NCI-H2107 (cell line): ENCODE results near the gene RBFOX2.
"Not testable (repeated sequence)": the region's sequence is repeated elsewhere in the genome, so short reads cannot be mapped to it uniquely, and the experiment has no call there.

Experiments used
- DNase-seq: peaks from one replicate; lab custom pipeline; 2025; lab: John Stamatoyannopoulos, UW

Gene RBFOX2

DNA sequence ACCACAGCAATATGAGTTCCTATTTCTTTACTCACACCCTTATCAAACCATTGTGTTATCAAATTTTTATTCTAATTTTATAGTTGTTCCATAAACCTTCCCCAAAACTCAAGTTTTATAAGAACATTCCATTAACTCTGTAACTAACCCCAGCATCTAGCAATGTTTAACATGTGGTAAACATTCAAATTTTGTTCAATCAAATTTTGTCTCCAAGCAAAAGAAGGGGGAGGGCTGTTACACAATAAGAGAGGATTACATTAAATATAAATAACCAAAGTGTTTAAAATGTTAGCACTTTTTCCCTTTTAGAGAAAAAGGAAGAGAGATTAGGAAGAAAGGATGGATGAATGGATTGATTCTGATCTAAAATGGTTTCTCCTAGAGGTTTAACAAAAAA is 20.5 kb downstream of the RBFOX2 start:
- no peak for DNase-seq

DNA sequence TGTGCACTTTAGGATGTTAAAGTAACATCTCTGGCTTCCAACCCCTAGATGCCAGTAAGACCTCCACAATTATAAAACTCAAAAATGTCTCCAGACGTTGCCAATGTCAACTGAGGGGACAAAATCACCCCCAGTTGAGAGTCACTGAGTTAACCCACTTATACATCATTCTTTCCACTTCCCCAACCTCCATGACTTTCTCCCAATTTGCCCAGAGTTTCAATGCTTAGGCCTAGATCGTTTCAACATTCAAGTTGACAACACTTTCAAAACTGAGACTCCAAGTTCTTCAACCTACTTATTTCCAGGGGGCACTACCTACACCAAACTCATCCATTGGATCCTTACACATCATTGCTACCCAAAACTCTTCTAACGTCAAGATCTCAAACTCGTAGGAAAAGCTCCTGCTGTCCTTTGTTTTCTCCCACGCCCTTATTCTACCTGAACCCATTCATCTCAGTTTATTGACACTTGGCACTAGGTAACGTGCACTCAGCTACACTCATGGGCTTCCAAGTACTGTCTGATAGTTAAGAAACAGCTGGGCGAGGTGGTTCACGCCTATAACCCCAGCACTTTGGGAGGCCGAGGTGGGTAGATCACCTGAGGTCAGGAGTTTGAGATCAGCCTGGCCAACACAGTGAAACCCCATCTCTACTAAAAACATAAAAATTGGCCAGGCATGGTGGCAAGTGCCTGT is 24.5 kb downstream of the RBFOX2 start:
- DNase-seq = no peak

DNA sequence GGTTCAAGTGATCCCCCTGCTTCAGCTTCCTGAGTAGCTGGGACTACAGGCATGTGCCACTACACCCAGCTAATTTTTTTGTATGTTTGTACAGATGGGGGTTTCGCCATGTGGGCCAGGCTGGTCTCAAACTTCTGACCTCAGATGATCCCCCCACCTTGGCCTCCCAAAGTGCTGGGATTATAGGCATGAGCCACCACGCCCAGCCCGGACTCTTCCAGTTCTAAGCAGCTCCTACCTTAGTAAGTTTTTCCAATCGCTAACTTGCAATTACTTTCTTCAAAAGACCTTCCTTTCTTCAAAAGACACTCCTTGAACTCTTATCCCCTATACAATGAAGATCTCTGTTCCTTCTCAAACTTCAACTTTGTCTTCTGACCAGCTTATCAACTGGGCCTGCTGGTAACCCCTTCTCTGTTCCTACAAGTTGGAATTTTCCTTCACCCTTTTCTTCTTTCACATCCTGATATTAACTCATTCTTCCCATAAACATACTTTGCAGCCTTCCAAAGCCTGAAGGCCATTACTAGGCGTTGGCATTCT is 25.8 kb downstream of the RBFOX2 start:
- DNase-seq = no peak

DNA sequence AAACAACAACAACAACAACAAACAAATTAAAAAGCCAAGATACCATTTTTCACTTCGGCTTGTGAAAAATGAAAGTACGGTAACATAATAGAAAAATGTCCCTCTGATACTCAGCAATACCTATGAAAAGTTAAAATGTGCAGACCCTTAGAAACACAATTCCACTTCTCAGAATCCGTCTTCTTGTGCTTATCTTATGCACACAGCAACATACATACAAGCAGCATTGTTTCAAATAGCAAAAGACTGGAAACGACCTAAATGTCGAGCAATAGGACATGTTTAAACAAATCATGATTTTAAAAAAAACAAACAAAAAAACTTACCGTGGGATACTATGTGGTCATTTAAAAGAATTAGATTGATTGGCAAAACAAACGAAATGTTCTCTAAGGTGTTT is 26.5 kb downstream of the RBFOX2 start:
- DNase-seq = no peak

DNA sequence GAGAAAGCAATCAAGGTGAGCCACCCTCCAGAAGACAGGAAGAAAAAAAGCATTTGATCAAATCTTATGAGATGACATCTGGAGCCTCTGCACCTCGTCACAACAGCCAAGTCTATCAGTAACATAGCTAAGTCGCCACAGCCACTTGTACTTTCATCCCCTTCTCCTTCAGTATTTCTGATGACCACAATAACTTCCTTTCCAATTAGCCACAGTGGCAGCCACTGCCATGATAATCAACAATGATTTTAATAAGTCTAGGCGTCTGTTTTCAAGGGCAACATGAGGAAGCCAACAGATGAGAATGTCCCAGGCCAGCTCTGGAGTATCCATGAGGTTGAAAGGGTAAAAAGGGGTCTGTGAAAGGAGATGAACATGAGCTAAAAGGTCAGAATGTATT is 29.9 kb downstream of the RBFOX2 start:
- no peak for DNase-seq

DNA sequence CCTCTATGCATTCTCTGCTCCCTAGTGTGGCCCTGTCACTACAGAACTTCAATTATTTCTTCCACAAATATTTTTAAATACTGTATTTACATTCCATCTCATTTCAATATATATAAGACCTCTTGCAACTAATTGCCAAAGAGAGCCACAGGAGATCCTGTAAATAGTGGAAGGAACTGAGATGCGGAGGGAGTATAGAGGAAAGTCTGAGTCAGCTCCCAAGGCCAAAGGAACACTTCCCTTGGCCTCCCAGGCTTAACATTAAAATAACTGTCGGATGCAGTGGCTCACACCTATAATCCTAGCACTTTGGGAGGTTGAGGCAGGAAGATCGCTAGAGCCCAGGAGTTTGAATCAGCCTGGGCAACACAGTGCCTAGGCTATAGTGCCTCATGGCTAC is 31.2 kb downstream of the RBFOX2 start:
- no peak for DNase-seq

DNA sequence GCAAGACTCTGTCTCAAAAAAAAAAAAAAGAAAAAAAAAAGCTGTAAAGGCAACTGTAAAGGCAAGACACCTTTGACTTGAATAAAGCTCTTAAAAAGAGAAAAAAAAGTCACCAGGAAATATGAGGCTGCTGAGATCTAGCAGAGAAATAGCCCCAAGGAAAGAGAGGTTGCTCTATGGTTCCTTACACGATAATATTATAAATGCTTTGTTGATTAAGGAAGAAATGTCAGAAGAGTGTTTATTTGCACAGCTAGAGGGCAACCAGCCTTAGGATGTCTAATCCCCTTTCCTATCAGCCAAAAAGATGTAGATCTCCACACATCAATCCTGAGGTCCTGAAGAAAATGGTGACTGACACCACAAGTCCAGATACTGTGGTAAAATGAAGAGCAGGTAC is 32.0 kb downstream of the RBFOX2 start:
- DNase-seq = no peak

DNA sequence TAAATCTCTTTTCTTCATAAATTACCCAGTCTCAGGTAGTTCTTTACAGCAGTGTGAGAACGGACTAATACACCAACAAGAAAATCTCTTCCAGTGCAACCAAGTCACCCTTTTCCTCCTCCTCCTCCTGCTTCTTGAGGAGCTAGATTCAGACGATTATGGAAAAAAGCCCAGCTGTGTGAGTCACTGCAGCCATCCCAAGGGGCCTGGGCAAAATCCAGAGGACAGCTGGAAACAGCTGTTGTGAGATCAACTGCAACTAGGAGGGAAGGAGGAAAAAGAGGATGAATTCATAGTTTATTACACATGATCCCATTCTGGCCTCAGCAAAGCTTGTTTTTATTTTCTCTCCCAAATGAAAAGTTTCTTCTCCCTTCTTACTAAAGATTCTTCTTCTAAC is 32.9 kb downstream of the RBFOX2 start:
- no peak for DNase-seq

DNA sequence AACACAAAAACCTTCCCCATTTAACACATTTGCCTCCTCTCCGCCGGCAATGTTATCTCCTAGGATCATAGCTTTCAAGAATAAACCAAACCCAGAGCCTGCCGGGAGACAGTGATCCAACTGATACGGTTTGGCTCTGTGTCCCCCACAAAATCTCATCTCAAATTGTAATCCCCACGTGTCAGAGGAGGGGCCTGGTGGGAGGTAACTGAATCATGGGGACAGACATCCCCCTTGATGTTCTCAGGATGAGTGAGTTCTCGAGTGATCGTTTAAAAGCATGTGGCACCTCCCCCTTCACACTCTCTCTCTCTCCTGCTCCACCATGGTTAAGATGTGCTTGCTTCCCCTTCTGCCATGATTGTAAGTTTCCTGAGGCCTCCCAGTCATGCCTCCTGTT is 33.3 kb downstream of the RBFOX2 start:
- DNase-seq = no peak

DNA sequence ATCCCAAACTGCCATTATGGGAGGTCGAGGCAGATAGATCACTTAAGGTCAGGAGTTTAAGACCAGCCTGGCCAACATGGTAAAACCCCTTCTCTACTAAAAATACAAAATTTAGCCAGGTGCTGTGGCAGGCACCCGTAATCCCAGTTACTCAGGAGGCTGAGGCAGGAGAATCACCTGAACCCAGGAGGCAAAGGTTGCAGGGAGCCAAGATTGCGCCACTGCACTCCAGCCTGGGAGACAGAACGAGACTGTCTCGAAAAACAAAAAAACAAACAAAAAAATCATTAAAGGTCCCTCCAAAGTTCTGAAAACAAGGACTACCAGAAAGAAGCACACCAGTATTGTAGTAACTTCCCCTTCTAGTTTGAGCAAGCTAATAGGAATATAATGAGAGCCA is 34.9 kb downstream of the RBFOX2 start:
- not testable (repeated sequence) for DNase-seq

DNA sequence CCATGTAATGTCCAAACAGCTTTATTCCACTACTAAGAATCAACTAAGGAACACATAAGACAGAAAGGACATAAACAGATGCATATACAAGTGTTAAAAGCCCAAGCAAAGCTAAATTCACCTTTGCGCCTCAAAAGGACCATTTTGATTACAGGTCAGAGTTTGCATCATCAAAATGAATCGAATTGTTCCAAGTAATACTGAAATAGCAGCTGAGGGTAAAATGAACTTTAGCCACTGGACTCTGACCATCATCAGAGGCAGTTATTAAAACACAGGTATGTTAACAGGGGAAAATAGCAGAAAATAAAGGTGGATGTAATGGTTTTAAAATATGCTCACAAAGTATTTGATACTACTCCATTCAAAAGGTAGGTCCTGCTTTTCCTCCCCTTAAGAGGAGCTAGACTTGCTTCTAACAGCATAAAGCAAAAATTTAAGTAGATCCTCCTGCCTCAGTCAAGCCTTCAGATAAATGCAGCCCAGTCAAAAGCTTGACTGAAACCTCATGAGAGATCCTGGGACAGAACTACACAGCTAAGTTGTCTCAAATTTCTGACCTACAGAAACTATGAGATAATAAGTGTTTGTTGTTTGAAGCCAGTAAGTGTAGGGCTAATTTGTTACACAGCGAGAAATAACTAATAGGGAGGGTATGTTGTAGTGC is 35.4 kb downstream of the RBFOX2 start:
- DNase-seq = no peak

DNA sequence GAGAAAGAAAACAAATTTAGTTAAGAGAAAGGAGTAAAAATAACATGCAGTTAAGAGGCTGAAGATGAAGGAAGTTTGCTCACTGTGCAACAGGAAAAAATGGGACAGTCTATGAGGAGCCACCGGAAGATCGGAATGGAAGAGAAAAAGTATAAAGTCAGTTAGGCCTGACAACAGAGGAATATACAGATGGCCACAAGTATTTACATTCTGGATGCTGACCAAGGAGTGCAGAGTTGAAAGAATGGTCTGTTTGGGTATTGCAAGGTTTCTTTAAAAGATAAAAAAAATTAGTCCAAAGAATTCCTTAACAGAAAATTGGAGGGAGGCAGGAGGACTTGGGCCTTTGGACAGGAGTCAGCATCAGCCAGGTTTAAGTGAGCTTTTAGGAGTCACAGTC is 37.5 kb downstream of the RBFOX2 start:
- no peak for DNase-seq

DNA sequence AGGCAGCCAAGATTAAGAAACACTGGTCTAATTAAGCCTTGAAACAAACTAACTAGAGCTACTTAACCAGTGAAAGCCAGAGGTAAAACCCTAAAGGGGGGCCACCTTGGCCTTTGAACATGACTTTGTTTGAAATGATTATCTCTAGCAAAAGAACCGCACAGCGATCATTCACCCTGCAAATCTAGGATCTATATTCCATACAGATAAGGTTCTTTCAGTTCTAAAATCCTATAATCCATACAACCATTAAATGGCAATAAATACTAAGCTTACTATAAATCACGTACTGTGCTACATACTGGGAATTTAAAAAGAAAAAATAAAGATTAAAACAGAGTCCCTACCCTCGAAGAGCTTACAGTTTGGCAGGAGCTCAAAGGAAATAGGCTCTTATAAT is 40.6 kb downstream of the RBFOX2 start:
- no peak for DNase-seq

DNA sequence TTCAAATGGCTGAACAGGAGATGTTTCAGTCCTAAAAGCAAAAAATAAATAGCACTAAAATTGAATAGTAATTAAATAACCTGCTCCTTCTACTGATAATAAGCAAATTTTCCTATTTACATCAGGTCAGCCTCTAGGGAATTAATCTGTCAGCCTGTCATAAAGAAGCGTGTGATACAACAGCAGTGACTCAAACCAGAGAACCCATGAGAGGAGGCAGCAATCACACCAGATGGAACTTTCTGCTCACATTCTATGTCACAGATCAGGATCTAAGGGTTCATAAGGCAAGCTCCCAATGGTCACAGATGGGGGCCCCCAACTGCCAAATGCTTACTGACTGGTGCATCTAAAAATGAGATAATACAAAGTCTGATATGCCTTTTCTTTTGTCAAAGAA is 41.1 kb downstream of the RBFOX2 start:
- DNase-seq = no peak

DNA sequence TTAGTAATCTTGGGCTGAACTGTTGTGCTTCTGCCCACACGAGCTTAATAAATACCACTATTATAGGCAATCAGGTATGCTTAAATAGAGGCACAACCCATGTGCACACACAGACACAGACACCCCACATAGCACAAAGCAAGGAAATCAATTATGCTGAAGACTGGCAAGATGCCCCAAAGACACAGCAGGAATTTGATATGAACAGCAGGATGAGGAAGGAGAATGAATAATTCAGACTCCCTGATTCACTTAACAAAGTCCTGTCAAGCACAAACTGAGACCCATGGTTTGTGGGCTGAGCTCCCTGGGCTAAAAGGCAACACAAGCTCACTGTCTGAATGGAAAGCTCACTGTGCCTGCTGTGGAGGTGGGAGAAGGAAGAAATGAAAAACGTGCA is 42.5 kb downstream of the RBFOX2 start:
- no peak for DNase-seq

DNA sequence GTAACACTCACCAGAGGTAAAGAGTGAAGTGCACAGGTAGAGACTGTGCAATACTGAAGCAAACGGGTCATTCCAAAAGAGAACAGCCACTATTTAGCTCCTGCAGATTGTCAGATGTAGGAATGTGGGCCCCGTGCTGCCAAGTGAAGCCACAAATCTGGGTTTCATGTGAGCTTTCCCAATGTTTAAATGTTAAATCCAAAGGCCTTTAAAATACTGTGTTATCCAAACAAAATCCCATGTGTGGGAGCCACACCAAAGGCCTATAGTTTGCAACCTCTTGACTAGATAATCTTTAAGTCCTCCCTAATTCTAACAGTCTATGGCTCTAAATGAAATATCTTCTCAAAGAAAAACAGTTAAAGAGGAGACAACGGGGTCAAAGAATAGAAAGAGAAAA is 43.3 kb downstream of the RBFOX2 start:
- no peak for DNase-seq

DNA sequence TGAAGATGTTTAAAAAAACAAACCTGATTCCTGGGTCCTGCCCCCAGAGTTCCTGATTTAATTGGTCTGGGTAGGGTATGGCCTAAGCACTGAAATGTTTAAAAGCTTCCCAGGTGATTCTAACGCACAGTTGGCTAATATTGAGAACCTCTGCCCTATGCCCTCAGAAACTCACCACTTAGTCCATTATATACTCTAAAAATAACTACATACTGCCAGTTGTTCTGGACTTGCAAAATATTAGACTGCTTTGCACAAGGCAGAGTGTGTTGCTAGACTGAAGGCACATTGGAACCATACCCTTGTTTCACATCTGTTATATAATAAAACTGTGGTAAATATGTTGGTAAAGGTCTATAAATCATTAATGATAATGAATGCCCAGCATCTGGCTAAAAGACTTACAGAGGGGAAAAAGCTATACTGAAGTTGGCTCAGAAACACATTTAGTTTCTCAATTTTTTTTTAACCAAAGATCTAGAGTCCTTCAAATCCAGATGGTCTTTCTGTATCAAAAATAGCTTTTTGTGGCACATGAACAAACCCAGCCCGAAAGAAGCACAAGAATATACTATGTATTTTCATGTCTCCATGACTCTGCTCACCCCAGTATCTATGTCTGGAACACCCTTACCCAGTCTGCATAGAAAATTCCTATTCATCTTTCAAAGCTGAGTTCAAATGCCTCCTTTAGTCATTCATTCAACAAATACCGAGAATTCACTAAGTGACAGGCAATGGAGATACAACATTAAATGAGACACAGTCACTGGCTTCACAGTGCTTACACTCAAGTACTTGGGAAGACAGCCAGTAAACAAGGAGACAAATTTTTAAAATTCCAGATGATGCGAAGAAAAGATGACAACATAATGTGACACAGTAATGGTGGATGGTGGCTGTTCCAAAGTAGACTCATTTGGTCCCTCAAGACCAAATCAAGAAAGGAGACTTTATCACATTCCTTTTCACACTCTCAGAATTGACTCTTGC is 44.1 kb downstream of the RBFOX2 start:
- no peak for DNase-seq

DNA sequence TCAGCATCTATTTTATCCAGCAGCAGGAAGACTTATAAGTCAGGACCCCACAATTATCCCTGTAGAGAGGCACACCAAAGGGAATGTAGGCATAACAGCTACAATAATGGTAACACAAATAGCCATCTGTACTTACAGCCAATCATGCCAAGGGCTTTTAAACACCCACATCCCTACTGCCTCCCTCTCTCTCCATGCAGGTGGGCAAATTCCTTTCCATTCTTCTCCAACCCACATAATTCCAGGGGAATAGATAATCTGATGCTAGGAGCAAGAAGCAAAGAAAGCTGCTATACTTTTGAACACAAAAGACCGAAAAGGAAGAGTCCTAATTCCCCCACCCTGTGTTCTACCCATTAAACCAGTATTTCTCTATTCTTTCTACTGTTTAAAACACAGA is 46.7 kb downstream of the RBFOX2 start:
- no peak for DNase-seq

DNA sequence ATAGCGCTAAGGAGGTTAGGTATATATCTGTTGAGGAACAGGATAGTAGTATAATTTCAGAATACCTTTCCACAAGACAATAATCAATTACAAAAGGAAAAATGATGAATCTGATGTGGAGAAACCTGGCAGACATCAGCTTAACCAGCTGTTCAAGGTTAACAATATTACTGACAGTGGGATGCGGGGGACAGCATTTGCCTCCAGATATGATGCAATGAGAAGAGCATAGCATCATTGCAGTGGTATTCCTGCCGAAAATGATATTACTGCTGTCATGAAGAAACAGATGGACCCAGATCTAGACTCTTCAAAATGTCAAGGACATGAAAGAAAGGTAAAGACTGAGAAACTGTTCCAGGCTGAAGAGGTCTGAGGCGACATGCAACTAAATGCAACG is 49.7 kb downstream of the RBFOX2 start:
- DNase-seq = no peak

DNA sequence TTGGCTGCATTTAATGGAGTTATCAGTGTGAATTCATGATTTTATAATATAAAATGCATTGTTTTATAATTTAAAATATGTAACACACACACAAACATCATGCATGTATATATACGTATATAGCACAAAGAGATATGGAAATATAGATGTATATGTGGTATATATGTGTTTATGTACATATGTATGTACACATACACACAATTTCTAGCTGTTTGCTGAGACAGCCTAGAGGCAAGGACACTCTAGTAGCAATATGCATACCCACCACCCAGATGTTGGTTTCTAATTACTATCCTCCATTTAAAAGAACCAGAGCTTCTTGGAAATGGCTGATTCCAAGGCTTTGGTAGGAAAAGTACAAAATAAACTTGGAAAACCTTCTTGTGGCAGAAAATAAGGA is 50.4 kb downstream of the RBFOX2 start:
- DNase-seq = no peak

DNA sequence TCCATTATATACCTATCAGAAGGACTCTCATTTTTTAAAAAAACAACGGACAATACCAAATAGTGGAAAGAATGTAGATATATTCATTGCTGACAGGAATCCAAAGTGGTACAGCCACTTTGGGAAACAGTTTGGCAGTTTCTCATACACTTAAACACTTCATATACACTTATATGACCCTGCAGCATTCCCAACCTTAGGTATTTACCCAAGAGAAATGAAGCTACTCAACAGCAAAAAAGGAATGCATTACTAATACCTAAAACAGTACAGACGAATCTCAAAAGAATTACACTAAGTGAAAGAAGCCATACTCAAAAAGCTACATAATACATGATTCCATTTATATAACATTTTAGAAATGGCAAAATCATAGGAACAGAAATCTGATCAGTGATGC is 51.5 kb downstream of the RBFOX2 start:
- no peak for DNase-seq

DNA sequence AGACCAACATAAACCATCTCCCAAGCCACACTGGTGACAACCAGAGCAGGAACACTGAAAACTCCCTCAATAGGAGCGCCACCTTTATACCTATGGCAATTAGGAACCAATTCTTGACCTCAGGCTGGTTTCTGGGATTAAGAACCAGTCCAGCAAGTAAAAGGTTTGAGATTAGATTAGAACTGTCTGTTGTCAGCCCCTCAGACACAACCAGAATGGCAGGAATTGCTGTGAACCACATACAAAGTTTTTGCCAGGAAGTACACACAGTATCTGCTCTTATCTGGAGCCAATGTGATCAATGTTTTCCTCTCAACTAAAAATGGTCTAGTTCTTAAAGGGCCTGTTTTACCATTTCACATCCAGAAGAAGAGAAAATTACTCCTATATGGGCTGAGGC is 55.2 kb downstream of the RBFOX2 start:
- DNase-seq = no peak

DNA sequence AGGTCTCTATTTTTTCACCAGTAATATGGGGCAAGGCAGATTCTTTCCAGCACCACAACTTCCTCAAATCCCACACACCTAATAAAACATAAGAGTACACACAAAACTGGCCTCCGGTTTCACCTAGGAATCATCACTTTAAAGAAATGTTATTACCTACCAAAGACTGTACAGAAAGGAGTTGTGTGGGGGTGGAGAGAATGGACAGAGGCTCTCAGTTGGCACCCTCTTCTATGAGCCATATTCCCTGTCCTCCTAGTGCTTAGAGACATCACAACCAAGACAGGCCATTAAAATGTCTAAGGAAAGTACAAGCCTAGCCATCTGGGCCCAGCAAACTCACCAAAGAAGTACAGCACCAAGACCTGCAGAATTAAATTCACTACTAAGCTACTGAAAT is 56.1 kb downstream of the RBFOX2 start:
- no peak for DNase-seq
